GM10266 (cell line): ENCODE data around the gene ZBTB43.
"Not testable (repeated sequence)": the region's sequence is repeated elsewhere in the genome, so short reads cannot be mapped to it uniquely, and the experiment has no call there.

Experiments
- DNase-seq: peaks from one replicate; pipeline ENCODE4 v3.0.0; 2012; ENCODE audit errors: extremely low spot score
- CTCF ChIP-seq: IDR thresholded peaks from 2 replicates; pipeline ENCODE4 v1.5.1; 2012; ENCODE audit warnings: mild to moderate bottlenecking, low read depth; ENCODE audit not compliant: control insufficient read depth, insufficient read depth; ENCODE audit errors: missing control alignments

The ZBTB43 gene

GRCh38 chr9:126814091-126814490, 9.3 kb downstream of the ZBTB43 start:
- TF ChIP-seq CTCF = no peak
- DNase-seq = no peak

- DNase-seq = not testable (repeated sequence)
Observed at GRCh38 chr9:126817615-126818014, 12.8 kb downstream of the ZBTB43 start.

- TF ChIP-seq CTCF = no peak
- DNase-seq = no peak
Observed at GRCh38 chr9:126818482-126818881, 13.6 kb downstream of the ZBTB43 start.

- DNase-seq = no peak
- no peak for TF ChIP-seq CTCF
Observed at GRCh38 chr9:126819482-126819881, 14.6 kb downstream of the ZBTB43 start.

GRCh38 chr9:126822278-126822677, 17.4 kb downstream of the ZBTB43 start:
- TF ChIP-seq CTCF = no peak
- no peak for DNase-seq

GRCh38 chr9:126822873-126823272, 18.0 kb downstream of the ZBTB43 start:
- TF ChIP-seq CTCF = no peak
- DNase-seq = no peak

GRCh38 chr9:126824052-126824451, 19.2 kb downstream of the ZBTB43 start:
- not testable (repeated sequence) for DNase-seq

GRCh38 chr9:126827227-126827626, 22.4 kb downstream of the ZBTB43 start:
- no peak for DNase-seq
- no peak for TF ChIP-seq CTCF
